AG04449 (cell line): Measurements from ENCODE around the gene NOS2.

ENCODE experiments used
- CTCF ChIA-PET: fragments of 350-600 bp; formaldehyde crosslinking; extraction: SDS; loops from one replicate; lab custom pipeline; 2021; ENCODE audit warnings: antibody characterized with exemption; lab: Yijun Ruan, JAX
- POLR2A ChIA-PET: fragments of 400-600, 350-600 bp; formaldehyde crosslinking; extraction: SDS; loops from one replicate; lab custom pipeline; 2020; ENCODE audit warnings: antibody characterized with exemption, inconsistent platforms; lab: Yijun Ruan, JAX
- DNase-seq: peaks from one replicate; pipeline ENCODE4 v3.0.0-alpha.2; 2010; ENCODE audit warnings: low read depth, low spot score
- H3K4me3 ChIP-seq: 2 replicates; pipeline ENCODE4 v1.5.1; 2011; ENCODE audit warnings: low read depth, mild to moderate bottlenecking, control low read depth, low read length
- CTCF ChIP-seq: IDR thresholded peaks from one replicate; pipeline ENCODE4 v1.5.1; 2011; ENCODE audit warnings: mild to moderate bottlenecking, moderate library complexity, low read length, control low read depth, inconsistent platforms; ENCODE audit not compliant: insufficient read depth; ENCODE audit errors: missing control alignments

NOS2 gene

GRCh38 chr17:27804113-27804512, 3.8 kb upstream of the NOS2 start:
- no peak for TF ChIP-seq CTCF
- ChIA-PET CTCF (interaction anchor here (1.2 to 12.4 kb wide), 11 partner anchors 9 to 552 kb away, joined by 3 to 201 read pairs (median 10); partner anchors contain the start of gene LYRM9), POLR2A (no interaction called here)
- DNase-seq: no peak
- no peak overlapping the region for H3K4me3 ChIP-seq

GRCh38 chr17:27802962-27803680, 2.8 kb upstream of the NOS2 start:
- ChIA-PET CTCF (interaction anchor here (1.4 to 12.4 kb wide), 3 partner anchors 78 to 448 kb away, joined by 3 to 201 read pairs (median 9); no protein-coding TSS in a partner anchor), POLR2A (no interaction called here)
- H3K4me3 ChIP-seq: no peak overlapping the region
- TF ChIP-seq CTCF: no peak
- no peak for DNase-seq

- CTCF ChIA-PET: interaction anchor here (0.9 to 12.4 kb wide), 5 partner anchors 79 to 449 kb away, joined by 3 to 201 read pairs (median 4); no protein-coding TSS in a partner anchor
- no peak overlapping the region for H3K4me3 ChIP-seq
- DNase-seq: no peak
- TF ChIP-seq CTCF: no peak
- POLR2A ChIA-PET: no interaction called here
Observed at GRCh38 chr17:27802033-27802432, 1.7 kb upstream of the NOS2 start.

GRCh38 chr17:27798376-27798775, 2.0 kb downstream of the NOS2 start:
- H3K4me3 ChIP-seq: no peak overlapping the region
- ChIA-PET CTCF (no interaction called here), POLR2A (no interaction called here)
- no peak for DNase-seq
- TF ChIP-seq CTCF: no peak

GRCh38 chr17:27797390-27798091, 2.8 kb downstream of the NOS2 start:
- POLR2A ChIA-PET: no interaction called here
- DNase-seq: no peak
- CTCF ChIA-PET: interaction anchor here (4.6 kb wide), 1 partner anchor 8 kb away, joined by 41 read pairs; no protein-coding TSS in a partner anchor
- no peak for TF ChIP-seq CTCF
- no peak overlapping the region for H3K4me3 ChIP-seq
